Peyer's patch (tissue), 4 donors: ENCODE measurements around the gene HTR1D.

ENCODE experiments used
- CTCF ChIP-seq, 6 experiments: fragments of 450-650 bp in 4 of 6; fragments of 200-600 bp in 2 of 6; sonication (generic) in 1 of 6; IDR thresholded peaks; one replicate each; pipeline ENCODE4 v1.5.1; 2017 to 2019; ENCODE audit warnings: antibody characterized with exemption in 6 of 6, mild to moderate bottlenecking in 3 of 6, moderate library complexity in 1 of 6
- POLR2A ChIP-seq, 2 donors: fragments of 450-650 bp; IDR thresholded peaks; one replicate each; pipeline ENCODE4 v1.5.1; 2017; ENCODE audit warnings: antibody characterized with exemption in 2 of 2, mild to moderate bottlenecking in 2 of 2, moderate library complexity in 2 of 2

DNA sequence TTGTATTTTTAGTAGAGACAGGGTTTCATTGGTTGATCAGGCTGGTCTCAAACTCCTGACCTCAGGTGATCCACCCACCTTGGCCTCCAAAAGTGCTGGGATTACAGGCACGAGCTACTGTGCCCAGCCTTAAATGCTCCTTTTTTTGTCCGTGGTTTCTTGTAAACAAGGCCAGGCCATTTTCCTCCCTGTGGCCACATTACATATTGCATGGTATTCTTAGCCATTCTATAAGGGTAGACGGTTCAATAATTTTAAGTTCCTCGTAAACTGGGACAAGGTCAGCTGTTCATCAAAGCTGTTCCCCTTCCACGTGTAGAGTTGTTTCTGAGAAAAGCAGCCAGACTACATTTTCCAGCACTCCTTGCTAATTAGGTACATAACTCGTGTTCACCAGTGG lies 38.4 kb downstream of the HTR1D start:
- TF ChIP-seq CTCF (IDR thresholded peaks at IDR 0.05): peak in 4 of 6 experiments; percentile 27 to 52 (median 39)
- TF ChIP-seq POLR2A (IDR thresholded peaks at IDR 0.05): no peak
